ENCODE results near the gene EPHA1.

DNA sequence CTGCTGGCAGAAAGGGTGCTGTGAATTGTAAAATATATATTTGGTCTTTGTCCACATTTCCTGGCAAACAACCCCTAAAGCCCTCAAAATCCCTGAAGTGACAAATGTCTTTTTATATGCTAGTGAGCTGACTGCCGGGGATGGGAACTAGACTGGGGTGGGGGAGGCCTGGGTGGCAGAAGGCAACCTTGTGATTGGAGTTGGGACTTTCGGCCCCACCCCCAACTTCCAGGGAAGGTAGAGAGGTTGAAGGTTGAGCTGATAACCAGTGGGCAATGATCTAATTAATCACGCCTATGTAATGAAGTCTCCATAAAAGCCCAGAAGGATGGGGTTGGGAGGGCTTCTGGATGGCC lies 2.7 kb downstream of the EPHA1 start:
- TF ChIP-seq ZFX (IDR thresholded peaks at IDR 0.05; ENCODE audit: borderline replicate concordance) = no peak
- TF ChIP-seq, protein P1, sequence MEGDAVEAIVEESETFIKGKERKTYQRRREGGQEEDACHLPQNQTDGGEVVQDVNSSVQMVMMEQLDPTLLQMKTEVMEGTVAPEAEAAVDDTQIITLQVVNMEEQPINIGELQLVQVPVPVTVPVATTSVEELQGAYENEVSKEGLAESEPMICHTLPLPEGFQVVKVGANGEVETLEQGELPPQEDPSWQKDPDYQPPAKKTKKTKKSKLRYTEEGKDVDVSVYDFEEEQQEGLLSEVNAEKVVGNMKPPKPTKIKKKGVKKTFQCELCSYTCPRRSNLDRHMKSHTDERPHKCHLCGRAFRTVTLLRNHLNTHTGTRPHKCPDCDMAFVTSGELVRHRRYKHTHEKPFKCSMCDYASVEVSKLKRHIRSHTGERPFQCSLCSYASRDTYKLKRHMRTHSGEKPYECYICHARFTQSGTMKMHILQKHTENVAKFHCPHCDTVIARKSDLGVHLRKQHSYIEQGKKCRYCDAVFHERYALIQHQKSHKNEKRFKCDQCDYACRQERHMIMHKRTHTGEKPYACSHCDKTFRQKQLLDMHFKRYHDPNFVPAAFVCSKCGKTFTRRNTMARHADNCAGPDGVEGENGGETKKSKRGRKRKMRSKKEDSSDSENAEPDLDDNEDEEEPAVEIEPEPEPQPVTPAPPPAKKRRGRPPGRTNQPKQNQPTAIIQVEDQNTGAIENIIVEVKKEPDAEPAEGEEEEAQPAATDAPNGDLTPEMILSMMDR (IDR thresholded peaks at IDR 0.05) = no peak
